ENCODE data around the gene IL9. TPM values are rescaled to one million over a fixed set of nuclear protein-coding genes. Genes with fewer than 3 reads are reported as not detected.
A peak's percentile ranks its signal among the peaks of the same experiment; 100 is the strongest.

The IL9 gene
- not detected in 2 replicates for total RNA-seq (2014; rRNA removed; shearing (Covaris generic); ENCODE audit: low replicate concordance)

DNA sequence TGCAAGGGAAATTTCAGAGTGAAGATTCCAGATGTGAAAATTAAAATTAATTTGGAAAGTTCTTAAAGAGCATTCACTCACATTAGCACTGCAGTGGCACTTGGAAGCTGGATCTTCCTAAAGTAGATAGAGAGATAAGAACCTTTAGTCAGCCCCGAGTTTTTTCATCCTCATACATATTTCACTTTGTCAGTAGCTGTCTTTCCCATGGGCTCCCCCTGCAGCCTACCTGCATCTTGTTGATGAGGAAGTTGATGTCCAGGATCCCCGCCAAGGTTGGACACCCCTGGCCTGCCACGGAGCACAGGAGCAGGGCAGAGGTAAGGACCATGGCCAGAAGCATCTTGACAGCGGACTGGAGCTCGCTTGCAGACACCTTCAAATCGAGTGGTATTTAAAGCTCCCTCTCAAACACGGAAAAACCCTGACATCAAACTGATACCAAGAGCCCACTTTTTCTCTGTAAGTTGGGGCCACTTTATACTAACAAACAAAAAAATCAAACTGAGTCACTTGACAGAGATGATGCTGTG is at the start of gene IL9:
TSS of gene IL9 (minus strand) at position 368 of the 533 bp plus-strand sequence. CDS start at position 343, 25 bp downstream.
- H3K9me2 ChIP-seq (replicated peaks; ENCODE audit: insufficient read depth, low read length) = no peaks in the 10 kb centered on the region
- no peak within 1 kb of the TSS for H3K27ac ChIP-seq (ENCODE audit: low read length)
- no peaks in the 10 kb centered on the region for H3K9me3 ChIP-seq (ENCODE audit: low read length)

DNA sequence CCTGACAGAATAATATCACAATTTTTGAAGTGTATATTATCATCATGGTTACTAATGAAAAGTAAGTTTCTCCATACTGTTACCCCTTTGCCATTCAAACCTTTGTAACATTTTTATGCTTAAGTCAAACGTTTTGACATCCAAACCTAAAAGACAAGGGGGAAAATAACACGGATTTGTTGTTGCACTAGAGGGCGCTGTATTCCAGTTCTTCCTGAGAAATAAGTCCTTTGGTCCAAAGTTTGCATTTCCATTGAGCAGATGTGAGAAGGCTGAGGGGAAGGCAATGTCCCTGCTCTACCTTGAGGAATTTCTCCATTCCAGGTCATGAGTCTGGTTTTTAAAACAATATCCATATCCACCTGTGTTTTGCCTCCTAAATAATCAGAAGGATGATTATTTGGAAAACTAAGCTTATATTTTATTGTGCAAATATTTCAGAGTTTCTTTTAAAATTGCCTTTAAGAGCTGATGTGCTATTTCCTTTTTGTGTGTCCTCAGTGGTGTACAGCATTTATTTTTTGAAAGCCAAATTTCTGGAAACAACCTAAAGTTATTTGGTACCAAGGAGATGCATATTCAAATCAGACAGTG is 49.4 kb upstream of the IL9 start:
- no peaks in the 10 kb centered on the region for H3K79me2 ChIP-seq (ENCODE audit: low read length)
- H3K9ac ChIP-seq (ENCODE audit: low read length) = no peak overlapping the region
- no peak overlapping the region for H3K27ac ChIP-seq (ENCODE audit: low read length)
- H3K4me3 ChIP-seq (ENCODE audit: low read length) = no peak overlapping the region
- H2AFZ ChIP-seq (ENCODE audit: low read length) = no peak overlapping the region
- no peaks in the 10 kb centered on the region for H3K4me1 ChIP-seq (ENCODE audit: low read length)
- H3K9me2 ChIP-seq (replicated peaks; ENCODE audit: insufficient read depth, low read length) = no peaks in the 10 kb centered on the region
- no peaks in the 10 kb centered on the region for H3K27me3 ChIP-seq (ENCODE audit: low read length)
- no peak overlapping the region for H3K4me2 ChIP-seq (ENCODE audit: low read depth, low read length, poor library complexity, severe bottlenecking)
- H3K9me3 ChIP-seq (ENCODE audit: low read length) = no peaks in the 10 kb centered on the region
- no peaks in the 10 kb centered on the region for H3K36me3 ChIP-seq (ENCODE audit: insufficient read depth, low read length)
- peak; percentile 83 for DNase-seq
- H4K20me1 ChIP-seq (ENCODE audit: insufficient read depth, low read depth, low read length) = no peaks in the 10 kb centered on the region

More for the DNA sequence above, at the start of gene IL9:
- Histone ChIP-seq H3K9ac (ENCODE audit: low read length) (no peak within 1 kb of the TSS), H4K20me1 (ENCODE audit: insufficient read depth, low read depth, low read length) (0 out of 2 replicates have a peak, but pooled peaks cover 2% of the 10 kb centered on the region), H2AFZ (ENCODE audit: low read length) (no peak within 1 kb of the TSS), H3K4me3 (ENCODE audit: low read length) (no peak within 1 kb of the TSS), H3K4me1 (ENCODE audit: low read length) (no peaks in the 10 kb centered on the region), H3K4me2 (ENCODE audit: low read depth, low read length, poor library complexity, severe bottlenecking) (no peak within 1 kb of the TSS), H3K79me2 (ENCODE audit: low read length) (no peaks in the 10 kb centered on the region), H3K36me3 (ENCODE audit: insufficient read depth, low read length) (no peaks in the 10 kb centered on the region), H3K27me3 (ENCODE audit: low read length) (no peaks in the 10 kb centered on the region)
- no peak for DNase-seq

DNA sequence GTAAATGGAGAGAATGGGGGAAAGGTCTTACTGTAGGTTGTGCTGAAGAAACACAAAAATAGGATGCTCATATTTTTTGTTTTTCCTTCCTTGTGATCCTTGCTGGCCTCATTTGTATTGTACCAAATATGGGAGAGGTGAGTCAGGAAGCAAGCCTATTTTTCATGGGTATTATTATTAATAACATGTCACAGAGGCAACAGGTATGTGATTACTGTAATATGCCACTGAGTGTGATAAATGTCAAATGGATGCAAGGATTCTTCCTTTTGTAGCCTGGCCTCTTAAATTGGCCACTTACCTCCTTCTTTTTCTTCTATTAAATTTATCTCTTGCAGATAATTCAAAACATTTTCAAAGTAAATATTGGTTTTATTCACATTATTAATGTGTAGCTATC is 48.9 kb upstream of the IL9 start:
- H4K20me1 ChIP-seq (ENCODE audit: insufficient read depth, low read depth, low read length) = no peaks in the 10 kb centered on the region
- H3K27me3 ChIP-seq (ENCODE audit: low read length) = no peaks in the 10 kb centered on the region
- no peak overlapping the region for H2AFZ ChIP-seq (ENCODE audit: low read length)
- no peaks in the 10 kb centered on the region for H3K4me1 ChIP-seq (ENCODE audit: low read length)
- no peak overlapping the region for H3K9ac ChIP-seq (ENCODE audit: low read length)
- no peaks in the 10 kb centered on the region for H3K79me2 ChIP-seq (ENCODE audit: low read length)
- H3K9me2 ChIP-seq (replicated peaks; ENCODE audit: insufficient read depth, low read length) = no peaks in the 10 kb centered on the region
- no peak overlapping the region for H3K4me3 ChIP-seq (ENCODE audit: low read length)
- no peak overlapping the region for H3K4me2 ChIP-seq (ENCODE audit: low read depth, low read length, poor library complexity, severe bottlenecking)
- no peak overlapping the region for H3K27ac ChIP-seq (ENCODE audit: low read length)
- H3K9me3 ChIP-seq (ENCODE audit: low read length) = no peaks in the 10 kb centered on the region
- no peak for DNase-seq
- no peaks in the 10 kb centered on the region for H3K36me3 ChIP-seq (ENCODE audit: insufficient read depth, low read length)

DNA sequence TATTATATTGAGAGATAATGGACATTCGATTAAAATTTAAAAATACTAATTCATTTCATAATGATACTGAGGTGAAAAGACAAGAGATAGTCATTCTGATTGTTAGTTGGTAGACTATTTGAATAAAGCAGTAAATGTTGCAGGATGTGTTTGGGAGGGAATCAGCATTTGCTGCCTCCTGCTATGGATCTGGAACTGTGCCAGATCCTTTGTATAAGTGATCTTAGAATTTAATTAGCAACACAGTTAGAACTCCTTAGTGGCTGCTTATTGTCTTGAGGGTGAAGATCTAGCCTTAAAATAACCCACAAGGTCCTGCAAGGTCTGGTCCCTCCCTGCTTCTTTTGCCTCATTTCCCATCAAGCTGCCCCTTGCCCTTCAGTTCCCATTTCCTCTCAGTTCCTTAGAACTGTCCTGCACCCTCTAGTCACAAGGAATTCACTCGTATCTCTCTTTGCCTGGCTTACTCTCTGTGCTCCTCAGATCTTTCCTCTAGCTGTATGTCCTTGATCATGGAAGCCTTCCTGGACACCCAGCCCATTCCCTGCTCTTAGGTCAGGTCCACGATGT is 46.6 kb upstream of the IL9 start:
- no peaks in the 10 kb centered on the region for H3K27me3 ChIP-seq (ENCODE audit: low read length)
- no peaks in the 10 kb centered on the region for H3K9me3 ChIP-seq (ENCODE audit: low read length)
- no peak for DNase-seq
- H3K79me2 ChIP-seq (ENCODE audit: low read length) = no peaks in the 10 kb centered on the region
- no peak overlapping the region for H3K27ac ChIP-seq (ENCODE audit: low read length)
- no peaks in the 10 kb centered on the region for H3K4me1 ChIP-seq (ENCODE audit: low read length)
- H3K36me3 ChIP-seq (ENCODE audit: insufficient read depth, low read length) = no peaks in the 10 kb centered on the region
- no peak overlapping the region for H3K4me2 ChIP-seq (ENCODE audit: low read depth, low read length, poor library complexity, severe bottlenecking)
- H4K20me1 ChIP-seq (ENCODE audit: insufficient read depth, low read depth, low read length) = no peaks in the 10 kb centered on the region
- H3K9me2 ChIP-seq (replicated peaks; ENCODE audit: insufficient read depth, low read length) = no peaks in the 10 kb centered on the region
- H2AFZ ChIP-seq (ENCODE audit: low read length) = no peak overlapping the region
- H3K4me3 ChIP-seq (ENCODE audit: low read length) = no peak overlapping the region
- H3K9ac ChIP-seq (ENCODE audit: low read length) = no peak overlapping the region

DNA sequence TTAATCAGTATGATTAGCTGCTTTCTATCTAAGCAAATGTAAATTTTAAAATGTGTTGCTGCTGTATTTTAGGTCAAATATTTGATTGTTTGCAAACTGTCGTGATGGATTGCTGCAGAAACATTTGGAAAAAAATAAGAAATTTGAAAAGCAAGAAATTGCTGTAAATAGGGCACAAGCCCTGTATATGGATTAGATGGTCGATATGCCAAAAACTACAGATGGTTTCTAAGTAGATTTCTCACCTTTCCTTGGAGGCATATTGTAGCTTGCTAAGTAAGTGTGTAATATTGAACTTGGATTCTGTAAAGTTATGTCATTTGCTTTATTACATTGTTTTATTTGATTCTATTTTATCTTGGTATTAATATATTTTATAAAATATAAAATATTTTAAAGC is 46.1 kb upstream of the IL9 start:
- Histone ChIP-seq H3K4me3 (ENCODE audit: low read length) (no peak overlapping the region), H3K9me2 (replicated peaks; ENCODE audit: insufficient read depth, low read length) (no peaks in the 10 kb centered on the region), H3K4me1 (ENCODE audit: low read length) (no peaks in the 10 kb centered on the region), H3K4me2 (ENCODE audit: low read depth, low read length, poor library complexity, severe bottlenecking) (no peak overlapping the region), H3K27ac (ENCODE audit: low read length) (no peak overlapping the region), H3K27me3 (ENCODE audit: low read length) (no peaks in the 10 kb centered on the region), H3K36me3 (ENCODE audit: insufficient read depth, low read length) (no peaks in the 10 kb centered on the region), H2AFZ (ENCODE audit: low read length) (no peak overlapping the region), H3K9ac (ENCODE audit: low read length) (no peak overlapping the region), H4K20me1 (ENCODE audit: insufficient read depth, low read depth, low read length) (no peaks in the 10 kb centered on the region), H3K9me3 (ENCODE audit: low read length) (no peaks in the 10 kb centered on the region), H3K79me2 (ENCODE audit: low read length) (no peaks in the 10 kb centered on the region)
- no peak for DNase-seq

DNA sequence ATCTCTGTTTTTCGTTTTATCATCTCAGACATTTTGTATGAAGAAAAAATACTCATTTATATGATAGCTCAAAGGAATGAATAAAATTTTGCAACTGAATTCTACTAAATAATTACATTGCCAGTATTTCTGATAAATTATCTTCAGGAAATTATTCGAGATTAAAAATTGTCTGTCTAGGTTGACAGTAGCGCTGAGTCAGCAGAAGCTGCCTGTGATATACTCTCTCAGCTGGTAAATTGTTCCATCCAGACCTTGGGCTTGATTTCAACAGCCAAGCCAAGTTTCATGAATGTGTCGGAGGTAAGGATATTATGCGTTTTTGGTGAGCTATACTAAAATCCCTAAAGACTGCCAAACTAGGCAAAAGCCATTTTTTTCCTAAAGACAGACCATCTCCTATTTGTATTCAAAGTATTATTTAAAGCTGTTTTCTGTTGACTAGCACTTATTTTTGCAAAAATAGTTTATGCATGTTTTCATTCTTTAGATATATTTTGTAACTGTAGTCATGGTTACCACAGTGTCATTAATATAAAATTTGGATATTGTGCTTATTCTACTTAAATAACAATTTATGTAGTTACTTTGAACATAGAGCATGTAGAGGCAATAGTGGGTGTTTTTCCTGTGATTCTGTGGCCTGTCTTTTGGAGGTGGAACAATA is 41.7 kb upstream of the IL9 start:
- Histone ChIP-seq H3K27me3 (ENCODE audit: low read length) (no peaks in the 10 kb centered on the region; the same call in 1 of the 2 replicates), H3K4me2 (ENCODE audit: low read depth, low read length, poor library complexity, severe bottlenecking) (no peak overlapping the region), H4K20me1 (ENCODE audit: insufficient read depth, low read depth, low read length) (no peaks in the 10 kb centered on the region), H2AFZ (ENCODE audit: low read length) (no peak overlapping the region), H3K36me3 (ENCODE audit: insufficient read depth, low read length) (no peaks in the 10 kb centered on the region), H3K4me3 (ENCODE audit: low read length) (no peak overlapping the region), H3K9ac (ENCODE audit: low read length) (no peak overlapping the region), H3K9me2 (replicated peaks; ENCODE audit: insufficient read depth, low read length) (no peaks in the 10 kb centered on the region), H3K9me3 (ENCODE audit: low read length) (no peaks in the 10 kb centered on the region), H3K4me1 (ENCODE audit: low read length) (no peaks in the 10 kb centered on the region), H3K27ac (ENCODE audit: low read length) (no peak overlapping the region), H3K79me2 (ENCODE audit: low read length) (no peaks in the 10 kb centered on the region)
- no peak for DNase-seq

DNA sequence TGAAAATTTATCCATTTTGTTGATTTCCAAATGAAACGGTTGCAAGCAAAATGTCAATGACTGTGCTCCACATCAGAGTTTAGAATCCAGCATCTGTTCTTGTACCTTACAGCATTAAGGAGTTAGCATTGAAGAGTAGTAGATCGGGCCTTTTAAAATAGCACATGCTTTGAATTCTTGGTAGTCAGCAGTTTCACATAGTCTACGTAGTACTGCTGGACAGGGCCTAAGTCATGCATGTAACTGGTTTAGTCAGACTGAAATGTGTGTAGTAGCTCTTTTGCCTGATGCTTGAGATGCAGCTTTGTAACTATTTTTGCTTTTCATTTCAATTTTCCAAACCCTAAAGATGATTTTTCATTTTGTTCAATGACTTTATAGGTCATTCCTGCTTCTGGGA is 39.3 kb upstream of the IL9 start:
- no peak for DNase-seq
- Histone ChIP-seq H3K9me3 (ENCODE audit: low read length) (no peaks in the 10 kb centered on the region), H3K9ac (ENCODE audit: low read length) (no peak overlapping the region), H3K27me3 (ENCODE audit: low read length) (no peaks in the 10 kb centered on the region; the same call in 1 of the 2 replicates), H2AFZ (ENCODE audit: low read length) (no peak overlapping the region), H3K4me3 (ENCODE audit: low read length) (no peak overlapping the region), H3K36me3 (ENCODE audit: insufficient read depth, low read length) (no peaks in the 10 kb centered on the region), H3K79me2 (ENCODE audit: low read length) (no peaks in the 10 kb centered on the region), H3K27ac (ENCODE audit: low read length) (no peak overlapping the region), H3K4me2 (ENCODE audit: low read depth, low read length, poor library complexity, severe bottlenecking) (no peak overlapping the region), H3K9me2 (replicated peaks; ENCODE audit: insufficient read depth, low read length) (no peaks in the 10 kb centered on the region), H3K4me1 (ENCODE audit: low read length) (no peaks in the 10 kb centered on the region), H4K20me1 (ENCODE audit: insufficient read depth, low read depth, low read length) (no peaks in the 10 kb centered on the region)

DNA sequence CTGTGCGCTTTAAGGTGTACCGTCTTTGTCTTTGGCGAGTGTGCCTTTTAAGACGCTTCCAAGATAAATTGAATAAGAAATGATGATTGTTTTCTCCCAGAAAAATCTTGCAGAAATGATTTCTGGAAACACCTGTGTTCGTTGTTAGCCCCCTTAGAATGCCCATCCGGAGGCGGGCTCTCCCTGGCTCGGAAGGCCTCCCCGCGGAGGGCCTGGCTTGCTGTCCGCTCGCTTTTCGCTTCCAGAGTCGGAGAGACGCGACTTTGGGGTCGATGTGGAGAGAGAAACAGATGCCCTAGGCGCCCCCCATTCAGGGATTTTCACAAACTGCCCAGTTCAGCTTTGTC is 35.3 kb upstream of the IL9 start:
- Histone ChIP-seq H3K4me3 (ENCODE audit: low read length) (no peak overlapping the region), H3K9me2 (replicated peaks; ENCODE audit: insufficient read depth, low read length) (no peaks in the 10 kb centered on the region), H3K36me3 (ENCODE audit: insufficient read depth, low read length) (no peaks in the 10 kb centered on the region), H3K9me3 (ENCODE audit: low read length) (no peaks in the 10 kb centered on the region), H3K4me1 (ENCODE audit: low read length) (no peaks in the 10 kb centered on the region), H3K4me2 (ENCODE audit: low read depth, low read length, poor library complexity, severe bottlenecking) (no peak overlapping the region), H3K79me2 (ENCODE audit: low read length) (no peaks in the 10 kb centered on the region), H3K27me3 (ENCODE audit: low read length) (no peaks in the 10 kb centered on the region; the same call in 1 of the 2 replicates), H3K27ac (ENCODE audit: low read length) (no peak overlapping the region), H3K9ac (ENCODE audit: low read length) (no peak overlapping the region), H2AFZ (ENCODE audit: low read length) (no peak overlapping the region), H4K20me1 (ENCODE audit: insufficient read depth, low read depth, low read length) (no peaks in the 10 kb centered on the region)
- DNase-seq = no peak
